SK-N-SH treated with all-trans-retinoic acid at 6 μM for 48 hours (cell line): ENCODE measurements around the gene OR10Z1.

ENCODE experiments used
- ATAC-seq: fragments of 200-7000 bp; cut with Tn5 transposase; 3 replicates; pipeline ENCODE4 v1.9.1; 2020; ENCODE audit warnings: mild to moderate bottlenecking, moderate library complexity
- BACH2 ChIP-seq: fragments of 250-450 bp; sonication (Bioruptor Pico); IDR thresholded peaks from 2 replicates; pipeline ENCODE4 v1.9.0; 2021; ENCODE audit warnings: mild to moderate bottlenecking, borderline replicate concordance
- CREB5 ChIP-seq: fragments of 250-450 bp; sonication (Bioruptor Pico); IDR thresholded peaks from 2 replicates; pipeline ENCODE4 v1.5.1; 2020; ENCODE audit warnings: low read depth, mild to moderate bottlenecking, moderate library complexity
- CSDC2 ChIP-seq: fragments of 250-450 bp; sonication (Bioruptor Pico); IDR thresholded peaks from 2 replicates; pipeline ENCODE4 v1.5.0; 2020; ENCODE audit warnings: mild to moderate bottlenecking, moderate library complexity
- CSRNP3 ChIP-seq: fragments of 250-450 bp; sonication (Bioruptor Pico); IDR thresholded peaks from 2 replicates; pipeline ENCODE4 v1.5.1; 2021; ENCODE audit warnings: mild to moderate bottlenecking, moderate library complexity
- ESRRG ChIP-seq: fragments of 250-450 bp; sonication (Bioruptor Pico); IDR thresholded peaks from 2 replicates; pipeline ENCODE4 v1.6.1; 2021; ENCODE audit warnings: mild to moderate bottlenecking
- GLIS3 ChIP-seq: fragments of 250-450 bp; sonication (Bioruptor Pico); IDR thresholded peaks from 2 replicates; pipeline ENCODE4 v1.5.0; 2020; ENCODE audit warnings: mild to moderate bottlenecking, moderate library complexity
- ISL1 ChIP-seq: fragments of 250-450 bp; sonication (Bioruptor Pico); IDR thresholded peaks from 2 replicates; pipeline ENCODE4 v2.1.2; 2022; ENCODE audit warnings: mild to moderate bottlenecking, moderate library complexity
- OSR1 ChIP-seq: fragments of 250-450 bp; sonication (Bioruptor Pico); IDR thresholded peaks from 2 replicates; pipeline ENCODE4 v1.8.0; 2022; ENCODE audit warnings: moderate library complexity, mild to moderate bottlenecking, inconsistent platforms
- PATZ1 ChIP-seq: fragments of 250-450 bp; sonication (Bioruptor Pico); IDR thresholded peaks from 2 replicates; pipeline ENCODE4 v1.8.0; 2020; ENCODE audit warnings: mild to moderate bottlenecking, moderate library complexity, borderline replicate concordance
- POU6F1 ChIP-seq: fragments of 250-450 bp; sonication (Bioruptor Pico); IDR thresholded peaks from 2 replicates; pipeline ENCODE4 v1.8.0; 2021; ENCODE audit warnings: low read depth, mild to moderate bottlenecking, moderate library complexity, borderline replicate concordance
- SNAI2 ChIP-seq: fragments of 250-450 bp; sonication (Bioruptor Pico); IDR thresholded peaks from 2 replicates; pipeline ENCODE4 v1.5.0; 2020; ENCODE audit warnings: mild to moderate bottlenecking, moderate library complexity
- TCF4 ChIP-seq: fragments of 250-450 bp; sonication (Bioruptor Pico); IDR thresholded peaks from 2 replicates; pipeline ENCODE4 v1.8.0; 2021; ENCODE audit warnings: mild to moderate bottlenecking, moderate library complexity, borderline replicate concordance
- TOX ChIP-seq: fragments of 250-450 bp; sonication (Bioruptor Pico); IDR thresholded peaks from 2 replicates; pipeline ENCODE4 v1.8.0; 2021; ENCODE audit warnings: mild to moderate bottlenecking, moderate library complexity, borderline replicate concordance
- TSHZ2 ChIP-seq: fragments of 250-450 bp; sonication (Bioruptor Pico); IDR thresholded peaks from 2 replicates; pipeline ENCODE4 v1.5.0; 2020; ENCODE audit warnings: mild to moderate bottlenecking, moderate library complexity
- ZC3H10 ChIP-seq: fragments of 250-450 bp; sonication (Bioruptor Pico); IDR thresholded peaks from 2 replicates; pipeline ENCODE4 v1.5.1; 2021; ENCODE audit warnings: mild to moderate bottlenecking, moderate library complexity
- ZFP3 ChIP-seq: fragments of 250-450 bp; sonication (Bioruptor Pico); IDR thresholded peaks from 2 replicates; pipeline ENCODE4 v1.5.0; 2020; ENCODE audit warnings: mild to moderate bottlenecking, moderate library complexity
- ZFP30 ChIP-seq: fragments of 450-650 bp; formaldehyde crosslinking; IDR thresholded peaks from 2 replicates; pipeline ENCODE4 v1.5.0; 2022; ENCODE audit warnings: mild to moderate bottlenecking, moderate library complexity
- ZNF565 ChIP-seq: fragments of 450-650 bp; formaldehyde crosslinking; conservative IDR thresholded peaks from 2 replicates; pipeline ENCODE4 v1.5.0; 2020; ENCODE audit warnings: low read depth, mild to moderate bottlenecking, moderate library complexity
- ZNF70 ChIP-seq: fragments of 450-650 bp; formaldehyde crosslinking; IDR thresholded peaks from 2 replicates; pipeline ENCODE4 v1.5.0; 2020; ENCODE audit warnings: mild to moderate bottlenecking, moderate library complexity
- ZNF8 ChIP-seq: fragments of 450-650 bp; formaldehyde crosslinking; IDR thresholded peaks from 2 replicates; pipeline ENCODE4 v1.5.0; 2020; ENCODE audit warnings: mild to moderate bottlenecking, moderate library complexity

The OR10Z1 gene

GRCh38 chr1:158564608-158565007 is 40.5 kb upstream of the OR10Z1 start:
- TF ChIP-seq ZNF8 (CRISPR knock-in tag) (no peak), GLIS3 (CRISPR knock-in tag) (no peak), SNAI2 (CRISPR knock-in tag) (no peak), ZFP30 (CRISPR knock-in tag) (no peak), ZC3H10 (CRISPR knock-in tag) (no peak), TOX (no peak)
- no peak for ATAC-seq

GRCh38 chr1:158570480-158570879 is 34.6 kb upstream of the OR10Z1 start, which contains the start of gene OR6P1:
TSS of gene OR6P1 (minus strand) at chr1:158570580. CDS start at chr1:158563604, 6,976 bp downstream.
- ATAC-seq = no peak
- TF ChIP-seq ZNF70 (CRISPR knock-in tag) = no peak
- no peak for TF ChIP-seq CSDC2
- TF ChIP-seq ISL1 (CRISPR knock-in tag) = no peak
- TF ChIP-seq TSHZ2 = no peak
- no peak for TF ChIP-seq PATZ1 (CRISPR knock-in tag)
- TF ChIP-seq ZNF565 (CRISPR knock-in tag) = no peak
- TF ChIP-seq OSR1 (CRISPR knock-in tag) = no peak
- TF ChIP-seq POU6F1 (CRISPR knock-in tag) = no peak
- TF ChIP-seq TOX = no peak
- no peak for TF ChIP-seq BACH2 (CRISPR knock-in tag)
- no peak for TF ChIP-seq ZNF8 (CRISPR knock-in tag)
- TF ChIP-seq ESRRG (CRISPR knock-in tag) = no peak
- no peak for TF ChIP-seq CREB5 (CRISPR knock-in tag)
- no peak for TF ChIP-seq CSRNP3 (CRISPR knock-in tag)
- no peak for TF ChIP-seq TCF4 (CRISPR knock-in tag)
- no peak for TF ChIP-seq ZFP3 (CRISPR knock-in tag)

- ATAC-seq = no peak
- TF ChIP-seq TOX (no peak), PATZ1 (CRISPR knock-in tag) (no peak), OSR1 (CRISPR knock-in tag) (no peak), CSRNP3 (CRISPR knock-in tag) (no peak), ZFP3 (CRISPR knock-in tag) (no peak), ZC3H10 (CRISPR knock-in tag) (no peak), POU6F1 (CRISPR knock-in tag) (no peak), TCF4 (CRISPR knock-in tag) (no peak), CREB5 (CRISPR knock-in tag) (no peak), ZNF70 (CRISPR knock-in tag) (no peak), GLIS3 (CRISPR knock-in tag) (no peak), SNAI2 (CRISPR knock-in tag) (no peak), ZNF8 (CRISPR knock-in tag) (no peak)
Observed at GRCh38 chr1:158572226-158572625, 32.8 kb upstream of the OR10Z1 start.
